Naive thymus-derived CD8-positive, alpha-beta T cell (primary cell): Measurements from ENCODE around the gene DENND5B. TPM values are rescaled to one million over a fixed set of nuclear protein-coding genes. Genes with fewer than 3 reads are reported as not detected.

Experiments
- ATAC-seq, 2 donors: fragments of 150-1000 bp; cut with Tn5 transposase in 1 of 2; sonication (Bioruptor Pico), chemical (Tn5 transposase) in 1 of 2; 1 replicate in 1 of 2; 2 replicates in 1 of 2; pipeline ENCODE4 v1.10.0; 2021; ENCODE audit warnings: mild to moderate bottlenecking in 2 of 2, moderate library complexity in 2 of 2
- POLR2A ChIA-PET: fragments of 350-600 bp; sonication (Branson Sonifier 250); formaldehyde crosslinking; loops from one replicate; lab custom pipeline; 2021; ENCODE audit warnings: antibody characterized with exemption; lab: Charles Lee
- DNase-seq, 10 donors: peaks; one replicate each; pipeline versions ENCODE4 v3.0.0 to v3.0.0-alpha.2; 2020 to 2022
- H3K27ac Mint-ChIP-seq, 10 donors: one replicate each; pipeline ENCODE4 v1.8.0; 2020 to 2022; ENCODE audit warnings: mild to moderate bottlenecking in 10 of 10, mixed read lengths in 10 of 10, moderate library complexity in 4 of 10, inconsistent platforms in 1 of 10
- H3K27me3 Mint-ChIP-seq, 5 donors: one replicate each; pipeline ENCODE4 v1.8.0; 2021 to 2022; ENCODE audit warnings: mixed read lengths in 5 of 5
- H3K36me3 Mint-ChIP-seq, 3 donors: one replicate each; pipeline ENCODE4 v1.8.0; 2020 to 2022; ENCODE audit warnings: mixed read lengths in 3 of 3, mild to moderate bottlenecking in 2 of 3, inconsistent platforms in 1 of 3
- H3K4me1 Mint-ChIP-seq, 4 donors: one replicate each; pipeline ENCODE4 v1.8.0; 2021 to 2022; ENCODE audit warnings: mixed read lengths in 4 of 4
- H3K4me3 Mint-ChIP-seq, 10 donors: one replicate each; pipeline ENCODE4 v1.8.0; 2020 to 2022; ENCODE audit warnings: mild to moderate bottlenecking in 10 of 10, mixed read lengths in 10 of 10, moderate library complexity in 6 of 10, inconsistent platforms in 1 of 10
- H3K9me3 Mint-ChIP-seq, 9 donors: one replicate each; pipeline ENCODE4 v1.8.0; 2020 to 2022; ENCODE audit warnings: mixed read lengths in 9 of 9, mild to moderate bottlenecking in 3 of 9, inconsistent platforms in 1 of 9, moderate library complexity in 1 of 9
- polyA plus RNA-seq, 3 donors: library from polyadenylated mRNA; unstranded; fragments of 300-500 nt; fragmentation: Illumina TruSeq; gene quantifications; one replicate each; pipeline ENCODE4 v1.2.3, GENCODE V29; 2021
- total RNA-seq, 8 experiments: library from RNA in 2 of 8; stranded (reverse) in 2 of 8; gene quantifications; one replicate each; pipeline ENCODE4 v1.2.3 and lab custom pipeline; 2021 to 2026

Gene DENND5B
- total and polyA plus RNA-seq, 5 experiments from 2014 or later, result 0.12 to 1.7 (median 0.99) TPM; not detected in 2

GRCh38 chr12:31528095-31528494, 62.8 kb downstream of the DENND5B start:
- no peak for DNase-seq

GRCh38 chr12:31527083-31527482, 63.9 kb downstream of the DENND5B start:
- DNase-seq (no peak), ATAC-seq (no peak)
- no peaks in the 10 kb centered on the region for H3K36me3 Mint-ChIP-seq
- no peaks in the 10 kb centered on the region for H3K9me3 Mint-ChIP-seq
- H3K27ac Mint-ChIP-seq, result no peak overlapping the region
- POLR2A ChIA-PET, result no interaction called here
- H3K27me3 Mint-ChIP-seq, result peaks cover 0 to 10% (median 5%) of the 10 kb centered on the region in 5 donors
- H3K4me1 Mint-ChIP-seq, result peaks cover 0 to 10% (median 0%) of the 10 kb centered on the region in 4 donors
- H3K4me3 Mint-ChIP-seq, result no peak overlapping the region

More at GRCh38 chr12:31528095-31528494, 62.8 kb downstream of the DENND5B start:
- H3K27ac Mint-ChIP-seq, result no peak overlapping the region
- H3K9me3 Mint-ChIP-seq, result no peaks in the 10 kb centered on the region
- ATAC-seq, result no peak
- H3K4me3 Mint-ChIP-seq, result no peak overlapping the region
- POLR2A ChIA-PET, result interaction anchor here (0.5 kb wide), 1 partner anchor 990 kb away, joined by 3 read pairs; no protein-coding TSS in a partner anchor
- H3K4me1 Mint-ChIP-seq, result peaks cover 0 to 14% (median 0%) of the 10 kb centered on the region in 4 donors
- H3K36me3 Mint-ChIP-seq, result no peaks in the 10 kb centered on the region
- H3K27me3 Mint-ChIP-seq, result peaks cover 0 to 15% (median 8%) of the 10 kb centered on the region in 5 donors

GRCh38 chr12:31526158-31526546, 64.8 kb downstream of the DENND5B start:
- Mint-ChIP-seq H3K9me3 (no peaks in the 10 kb centered on the region), H3K27ac (no peak overlapping the region), H3K4me3 (no peak overlapping the region), H3K36me3 (no peaks in the 10 kb centered on the region), H3K27me3 (peaks cover 0 to 8% (median 5%) of the 10 kb centered on the region in 5 donors), H3K4me1 (peaks cover 0 to 9% (median 0%) of the 10 kb centered on the region in 4 donors)
- POLR2A ChIA-PET, result no interaction called here
- DNase-seq, result no peak
- no peak for ATAC-seq

GRCh38 chr12:31525496-31526157, 65.3 kb downstream of the DENND5B start:
- POLR2A ChIA-PET, result no interaction called here
- Mint-ChIP-seq H3K36me3 (no peaks in the 10 kb centered on the region), H3K9me3 (no peaks in the 10 kb centered on the region), H3K4me1 (peaks cover 0 to 9% (median 0%) of the 10 kb centered on the region in 4 donors), H3K27me3 (peaks cover 0 to 8% (median 5%) of the 10 kb centered on the region in 5 donors), H3K27ac (no peak overlapping the region), H3K4me3 (no peak overlapping the region)
- DNase-seq (no peak), ATAC-seq (no peak)

DNA sequence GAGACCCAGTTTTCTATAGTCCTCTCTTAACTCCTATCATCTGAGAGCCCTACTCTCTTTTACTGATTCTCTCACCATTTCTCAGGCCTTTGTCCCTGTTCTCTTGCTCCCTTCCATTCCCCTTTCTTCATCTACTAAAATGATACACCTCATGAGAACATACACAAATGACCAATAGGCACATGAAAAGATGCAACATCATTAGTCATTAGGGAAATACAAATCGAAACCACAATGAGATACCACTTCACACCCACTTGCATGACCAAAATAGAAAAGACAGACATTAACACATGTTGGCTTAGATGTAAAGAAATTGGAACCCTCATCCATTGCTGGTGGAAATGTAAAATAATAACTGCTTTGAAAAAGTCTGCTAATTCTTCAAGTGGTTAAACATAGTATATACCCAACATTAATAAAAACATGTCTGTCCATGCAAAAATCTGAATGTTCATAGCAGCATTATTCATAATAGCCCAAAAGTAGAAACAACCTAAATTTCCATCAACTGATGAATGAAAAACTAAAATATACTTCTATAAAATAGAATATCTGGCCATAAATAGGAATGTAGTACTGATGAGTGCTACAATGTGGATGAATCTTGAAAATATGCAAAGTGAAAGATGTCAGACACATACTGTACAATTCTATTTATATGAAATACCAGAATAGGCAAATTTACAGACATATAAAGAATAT, 66.0 kb downstream of the DENND5B start:
- Mint-ChIP-seq H3K4me1 (peaks cover 0 to 9% (median 0%) of the 10 kb centered on the region in 4 donors), H3K4me3 (no peak overlapping the region), H3K27ac (no peak overlapping the region), H3K27me3 (peaks cover 0 to 8% (median 5%) of the 10 kb centered on the region in 5 donors), H3K9me3 (no peaks in the 10 kb centered on the region), H3K36me3 (no peaks in the 10 kb centered on the region)
- POLR2A ChIA-PET, result no interaction called here
- no peak for ATAC-seq
- no peak for DNase-seq

- Mint-ChIP-seq H3K36me3 (no peaks in the 10 kb centered on the region), H3K27ac (no peak overlapping the region), H3K27me3 (peaks cover 0 to 8% (median 4%) of the 10 kb centered on the region in 5 donors), H3K4me3 (no peak overlapping the region), H3K9me3 (no peaks in the 10 kb centered on the region), H3K4me1 (peaks cover 0 to 9% (median 0%) of the 10 kb centered on the region in 4 donors)
- no peak for DNase-seq
- POLR2A ChIA-PET, result no interaction called here
- no peak for ATAC-seq
Measured at GRCh38 chr12:31523306-31523705, 67.6 kb downstream of the DENND5B start.

- H3K4me1 Mint-ChIP-seq, result peaks cover 0 to 9% (median 0%) of the 10 kb centered on the region in 4 donors
- H3K27me3 Mint-ChIP-seq, result peaks cover 0 to 8% (median 4%) of the 10 kb centered on the region in 5 donors
- ATAC-seq, result no peak
- peak overlapping the region in 1 of 10 donors; percentile 78 for H3K27ac Mint-ChIP-seq
- H3K36me3 Mint-ChIP-seq, result no peaks in the 10 kb centered on the region
- no peak overlapping the region for H3K4me3 Mint-ChIP-seq
- H3K9me3 Mint-ChIP-seq, result no peaks in the 10 kb centered on the region
- no peak for DNase-seq
- POLR2A ChIA-PET, result no interaction called here
Measured at GRCh38 chr12:31522607-31523006, 68.3 kb downstream of the DENND5B start.

DNA sequence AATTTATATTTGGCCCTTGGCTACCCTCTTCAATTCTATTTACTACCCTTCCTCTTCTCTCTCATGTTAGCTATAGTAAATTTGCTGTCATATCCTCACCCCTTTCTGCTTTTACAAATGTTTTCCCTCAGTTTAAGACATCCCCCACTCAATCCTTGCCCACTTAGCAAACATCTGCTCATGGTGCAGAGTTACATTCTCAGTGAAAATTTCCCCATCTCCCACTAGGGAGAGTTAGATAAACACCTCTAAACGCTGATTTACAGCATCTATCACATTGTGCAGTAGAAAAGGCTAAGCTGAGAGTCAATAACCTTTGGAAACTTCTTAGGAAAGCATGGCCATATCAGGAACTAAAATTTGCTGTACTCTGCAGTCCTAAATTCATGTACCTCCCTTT, 69.0 kb downstream of the DENND5B start:
- H3K9me3 Mint-ChIP-seq, result no peaks in the 10 kb centered on the region
- no peak overlapping the region for H3K27ac Mint-ChIP-seq
- peaks cover 0 to 7% (median 0%) of the 10 kb centered on the region in 4 donors for H3K4me1 Mint-ChIP-seq
- H3K36me3 Mint-ChIP-seq, result no peaks in the 10 kb centered on the region
- POLR2A ChIA-PET, result no interaction called here
- DNase-seq (no peak), ATAC-seq (no peak)
- peaks cover 0 to 6% (median 2%) of the 10 kb centered on the region in 5 donors for H3K27me3 Mint-ChIP-seq
- H3K4me3 Mint-ChIP-seq, result no peak overlapping the region

DNA sequence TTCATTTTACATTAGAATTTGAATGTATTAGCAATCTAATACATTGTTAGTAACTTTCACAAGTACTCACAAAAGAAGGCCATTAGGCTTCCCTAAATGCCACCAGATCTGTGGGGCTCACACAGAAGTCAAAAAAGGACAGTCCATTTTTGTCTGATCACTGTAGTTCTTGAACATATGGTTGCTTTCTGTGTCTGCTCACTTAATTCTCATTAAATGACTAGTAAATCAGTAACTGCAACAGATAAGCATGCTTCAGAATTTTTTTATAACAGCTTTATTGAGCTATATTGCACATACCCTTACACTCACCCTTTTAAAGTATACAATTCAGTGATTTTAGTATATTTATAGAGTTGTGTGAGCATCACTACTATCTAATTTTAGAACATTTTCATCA, 71.4 kb downstream of the DENND5B start:
- Mint-ChIP-seq H3K36me3 (no peaks in the 10 kb centered on the region), H3K27me3 (no peaks in the 10 kb centered on the region), H3K9me3 (no peaks in the 10 kb centered on the region), H3K4me3 (no peak overlapping the region), H3K4me1 (no peaks in the 10 kb centered on the region), H3K27ac (no peak overlapping the region)
- POLR2A ChIA-PET, result no interaction called here
- ATAC-seq, result no peak
- DNase-seq, result no peak

GRCh38 chr12:31518680-31519227, 72.2 kb downstream of the DENND5B start:
- no peak for DNase-seq
- Mint-ChIP-seq H3K4me3 (no peak overlapping the region), H3K9me3 (no peaks in the 10 kb centered on the region), H3K4me1 (no peaks in the 10 kb centered on the region), H3K27ac (no peak overlapping the region), H3K27me3 (no peaks in the 10 kb centered on the region), H3K36me3 (no peaks in the 10 kb centered on the region)
- ATAC-seq, result no peak
- POLR2A ChIA-PET, result interaction anchor here (0.7 kb wide), 2 partner anchors 8 to 93 kb away, joined by 3 read pairs; no protein-coding TSS in a partner anchor

DNA sequence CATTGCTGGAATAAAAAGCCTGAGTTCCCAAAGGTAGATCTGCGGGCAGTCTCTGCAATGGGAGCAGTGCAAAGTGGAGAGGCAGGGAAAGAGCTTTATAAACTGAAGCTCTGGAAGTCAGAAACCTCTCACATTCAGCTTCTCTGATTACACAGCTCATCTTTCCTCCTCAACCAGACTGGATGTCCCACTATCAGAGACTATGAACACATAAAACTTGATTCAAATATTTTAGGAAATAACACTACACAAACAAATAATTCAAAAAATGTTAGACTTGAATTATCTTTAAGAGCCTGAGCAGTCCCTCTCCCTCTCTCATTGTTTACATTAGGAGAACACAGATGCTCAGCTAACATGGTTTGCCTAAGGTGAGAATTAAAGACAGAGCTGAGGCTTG, 72.9 kb downstream of the DENND5B start:
- Mint-ChIP-seq H3K4me3 (no peak overlapping the region), H3K4me1 (peaks cover 0 to 2% (median 0%) of the 10 kb centered on the region in 4 donors), H3K27ac (no peak overlapping the region), H3K9me3 (no peaks in the 10 kb centered on the region), H3K27me3 (peaks cover 0 to 5% (median 0%) of the 10 kb centered on the region in 5 donors), H3K36me3 (no peaks in the 10 kb centered on the region)
- no peak for ATAC-seq
- DNase-seq, result no peak
- POLR2A ChIA-PET, result interaction anchor here (0.7 kb wide), 1 partner anchor 7 kb away, joined by 3 read pairs; no protein-coding TSS in a partner anchor

DNA sequence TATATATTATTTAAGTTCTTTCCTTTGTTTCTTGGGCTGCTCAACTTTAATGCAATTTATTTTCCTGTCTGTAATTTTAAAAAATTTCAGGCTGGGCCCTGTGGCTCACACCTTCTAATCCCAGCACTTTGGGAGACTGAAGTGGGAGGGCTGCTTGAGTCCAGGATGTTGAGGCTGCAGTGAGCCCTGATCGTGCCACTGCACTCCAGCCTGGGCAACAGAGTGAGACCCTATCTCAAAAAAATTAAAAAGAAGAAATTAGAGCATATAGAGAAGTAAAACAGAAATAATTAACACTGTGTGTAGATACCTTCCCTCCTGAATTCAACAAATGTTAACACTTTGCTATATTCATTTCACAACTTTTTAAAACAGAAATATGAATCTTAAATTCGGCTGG, 74.2 kb downstream of the DENND5B start:
- H3K36me3 Mint-ChIP-seq, result no peaks in the 10 kb centered on the region
- no peak overlapping the region for H3K27ac Mint-ChIP-seq
- no peak overlapping the region for H3K4me3 Mint-ChIP-seq
- peaks cover 0 to 7% (median 0%) of the 10 kb centered on the region in 5 donors for H3K27me3 Mint-ChIP-seq
- POLR2A ChIA-PET, result no interaction called here
- ATAC-seq, result no peak
- peaks cover 0 to 2% (median 0%) of the 10 kb centered on the region in 4 donors for H3K4me1 Mint-ChIP-seq
- no peaks in the 10 kb centered on the region for H3K9me3 Mint-ChIP-seq
- DNase-seq, result no peak

DNA sequence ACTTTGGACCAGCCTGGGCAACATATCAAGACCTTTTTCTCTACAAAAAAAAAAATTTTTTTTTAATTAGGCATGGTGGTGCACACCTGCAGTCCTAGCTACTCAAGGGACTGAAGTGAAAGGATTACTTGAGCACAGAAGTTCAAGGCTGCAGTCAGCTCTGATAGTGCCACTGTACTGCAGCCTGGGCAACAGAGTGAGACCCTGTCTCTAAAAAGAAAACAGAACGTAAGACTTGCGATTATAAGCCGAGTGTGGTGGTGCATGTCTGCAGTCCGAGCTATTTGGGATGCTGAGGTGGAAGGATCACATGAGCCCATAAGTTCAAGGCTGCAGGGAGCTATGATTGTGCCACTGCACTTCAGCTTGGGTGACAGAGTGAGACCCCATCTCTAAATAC, 76.0 kb downstream of the DENND5B start:
- POLR2A ChIA-PET, result no interaction called here
- no peak for DNase-seq
- no peak overlapping the region for H3K4me3 Mint-ChIP-seq
- ATAC-seq, result no peak
- peaks cover 0 to 2% (median 0%) of the 10 kb centered on the region in 4 donors for H3K4me1 Mint-ChIP-seq
- no peak overlapping the region for H3K27ac Mint-ChIP-seq
- peaks cover 0 to 7% (median 0%) of the 10 kb centered on the region in 5 donors for H3K27me3 Mint-ChIP-seq
- H3K9me3 Mint-ChIP-seq, result no peaks in the 10 kb centered on the region
- no peaks in the 10 kb centered on the region for H3K36me3 Mint-ChIP-seq
